Neutrophil (primary cell): ENCODE results near the gene ZXDA.

Source experiments
- H3K27ac ChIP-seq: fragments of 200-600 bp; sonication (generic); 2 replicates; pipeline ENCODE4 v1.5.1; 2016; ENCODE audit warnings: mild to moderate bottlenecking, moderate library complexity
- H3K27me3 ChIP-seq: fragments of 200-600 bp; sonication (generic); 2 replicates; pipeline ENCODE4 v1.6.0; 2016; ENCODE audit warnings: mild to moderate bottlenecking
- H3K36me3 ChIP-seq: fragments of 200-600 bp; sonication (generic); 2 replicates; pipeline ENCODE4 v1.5.1; 2017
- H3K4me1 ChIP-seq, 2 experiments: fragments of 200-600 bp in 1 of 2; sonication (generic) in 1 of 2; 1 replicate in 1 of 2; 2 replicates in 1 of 2; pipeline versions ENCODE4 v1.5.1 to v1.6.1; 2013 to 2016; ENCODE audit warnings: low read depth in 1 of 2, low read length in 1 of 2, mild to moderate bottlenecking in 1 of 2, moderate library complexity in 1 of 2; ENCODE audit not compliant: control insufficient read depth in 1 of 2, insufficient read depth in 1 of 2
- H3K4me3 ChIP-seq, 2 experiments: fragments of 200-600 bp in 1 of 2; sonication (generic) in 1 of 2; 1 replicate in 1 of 2; 2 replicates in 1 of 2; pipeline ENCODE4 v1.5.1; 2013 to 2016; ENCODE audit warnings: low read depth in 1 of 2, low read length in 1 of 2, mild to moderate bottlenecking in 1 of 2, moderate library complexity in 1 of 2
- H3K9me3 ChIP-seq: fragments of 200-600 bp; sonication (generic); 2 replicates; pipeline ENCODE4 v1.5.1; 2016
- CTCF ChIP-seq: fragments of 200-600 bp; sonication (generic); IDR thresholded peaks from 2 replicates; pipeline ENCODE4 v1.5.1; 2016; ENCODE audit warnings: antibody characterized with exemption

Gene ZXDA

GRCh38 chrX:57906790-57907189 lies 3.5 kb downstream of the ZXDA start:
- no peak overlapping the region for H3K27ac ChIP-seq
- H3K27me3 ChIP-seq: no peaks in the 10 kb centered on the region
- H3K9me3 ChIP-seq: no peaks in the 10 kb centered on the region
- H3K4me1 ChIP-seq: peaks cover 0 to 18% of the 10 kb centered on the region in 2 experiments
- no peaks in the 10 kb centered on the region for H3K36me3 ChIP-seq
- H3K4me3 ChIP-seq: no peak overlapping the region
- no peak for TF ChIP-seq CTCF

- Histone ChIP-seq H3K36me3 (no peaks in the 10 kb centered on the region), H3K4me1 (peaks cover 0 to 14% of the 10 kb centered on the region in 2 experiments), H3K27ac (no peak overlapping the region), H3K4me3 (no peak overlapping the region), H3K9me3 (no peaks in the 10 kb centered on the region), H3K27me3 (no peaks in the 10 kb centered on the region)
- no peak for TF ChIP-seq CTCF
Observed at GRCh38 chrX:57905141-57905540, 5.1 kb downstream of the ZXDA start.

GRCh38 chrX:57904176-57904880 lies 5.9 kb downstream of the ZXDA start:
- Histone ChIP-seq H3K36me3 (no peaks in the 10 kb centered on the region), H3K4me3 (no peak overlapping the region), H3K27ac (no peak overlapping the region), H3K27me3 (no peaks in the 10 kb centered on the region), H3K9me3 (no peaks in the 10 kb centered on the region), H3K4me1 (peaks cover 0 to 14% of the 10 kb centered on the region in 2 experiments)
- TF ChIP-seq CTCF: no peak

GRCh38 chrX:57902633-57903032 lies 7.6 kb downstream of the ZXDA start:
- Histone ChIP-seq H3K36me3 (no peaks in the 10 kb centered on the region), H3K27ac (no peak overlapping the region), H3K4me3 (no peak overlapping the region), H3K27me3 (no peaks in the 10 kb centered on the region), H3K9me3 (no peaks in the 10 kb centered on the region), H3K4me1 (peaks cover 0 to 14% of the 10 kb centered on the region in 2 experiments)
- TF ChIP-seq CTCF: no peak

GRCh38 chrX:57901466-57901865 lies 8.8 kb downstream of the ZXDA start:
- no peak for TF ChIP-seq CTCF
- Histone ChIP-seq H3K4me3 (no peak overlapping the region), H3K27ac (no peak overlapping the region), H3K36me3 (no peaks in the 10 kb centered on the region), H3K27me3 (no peaks in the 10 kb centered on the region), H3K9me3 (no peaks in the 10 kb centered on the region), H3K4me1 (peaks cover 0 to 7% of the 10 kb centered on the region in 2 experiments)
